Lower lobe of right lung (tissue), 2 donors: ENCODE measurements around the gene ZDHHC8. TPM values are rescaled to one million over a fixed set of nuclear protein-coding genes. Genes with fewer than 3 reads are reported as not detected.

Source experiments
- ATAC-seq, 2 donors: fragments of 200-7000 bp; cut with Tn5 transposase; one replicate each; pipeline ENCODE4 v1.9.1; 2020 to 2022; ENCODE audit warnings: mild to moderate bottlenecking in 2 of 2, moderate library complexity in 2 of 2
- DNase-seq: peaks from one replicate; pipeline ENCODE4 v3.0.0-alpha.2; 2020
- H3K27ac ChIP-seq: fragments of 200-600 bp; one replicate; pipeline ENCODE4 v1.8.0; 2022
- H3K27me3 ChIP-seq: fragments of 200-600 bp; one replicate; pipeline ENCODE4 v1.8.0; 2022; ENCODE audit warnings: low read depth
- H3K36me3 ChIP-seq: fragments of 200-600 bp; one replicate; pipeline ENCODE4 v1.8.0; 2022; ENCODE audit warnings: mild to moderate bottlenecking
- H3K4me1 ChIP-seq: fragments of 200-600 bp; one replicate; pipeline ENCODE4 v1.8.0; 2022
- H3K4me3 ChIP-seq: fragments of 200-600 bp; one replicate; pipeline ENCODE4 v1.8.0; 2022; ENCODE audit warnings: mild to moderate bottlenecking
- H3K9me3 ChIP-seq: fragments of 200-600 bp; one replicate; pipeline ENCODE4 v1.8.0; 2022
- intact Hi-C: fragments of 100-400 bp; cut with DNase I; formaldehyde crosslinking; loops from one replicate; pipeline ENCODE4 v1.11.0; 2022
- total RNA-seq: library from RNA; stranded (reverse); fragmentation: NEBNext Ultra II Directional; extraction: Animal tissue kit (Norgen Biotek cat#: 25700); gene quantifications from one replicate; pipeline ENCODE4 v1.2.1, GENCODE V29; 2021
- TF ChIP-seq, protein P1 (sequence below): fragments of 200-600 bp; IDR thresholded peaks from one replicate; pipeline ENCODE4 v1.8.0; 2022; ENCODE audit warnings: antibody characterized with exemption, mild to moderate bottlenecking
- donor health status: DM: no; HTN: yes; CAD: no; lungs with severe emphysema.

ZDHHC8 gene
- total RNA-seq, 1 donor from 2014 or later: 77.2 TPM

DNA sequence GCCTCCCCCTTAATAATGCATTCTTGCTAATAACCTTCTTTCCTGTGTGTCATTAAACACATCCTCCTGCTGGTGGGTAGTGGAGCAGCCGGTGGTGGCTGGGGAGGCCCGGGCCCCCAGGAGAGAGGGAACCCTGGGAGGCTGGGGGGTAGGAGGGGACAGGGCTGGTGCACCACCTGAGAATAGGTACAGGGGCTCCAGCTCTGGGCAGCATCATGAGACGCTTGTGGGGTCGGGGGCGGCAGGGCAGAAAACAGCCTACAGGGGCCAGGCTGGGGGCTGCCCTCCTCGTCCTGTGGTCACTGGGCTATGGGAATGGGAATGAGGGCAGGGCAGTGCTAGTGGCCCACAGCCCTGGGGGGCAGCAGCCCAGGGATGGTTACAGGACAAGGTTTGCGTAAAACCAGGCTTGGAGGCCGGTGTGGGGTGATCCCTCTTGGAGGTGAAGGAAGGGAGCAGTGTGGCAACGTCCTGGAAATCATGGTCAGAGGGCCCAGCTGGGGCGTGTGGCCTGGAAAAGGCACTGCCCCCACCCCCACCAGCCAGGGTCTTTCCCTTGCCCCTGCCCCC is 37.7 kb downstream of the ZDHHC8 start:
- Histone ChIP-seq H3K4me3 (no peak overlapping the region), H3K36me3 (no peaks in the 10 kb centered on the region), H3K9me3 (no peaks in the 10 kb centered on the region), H3K4me1 (no peaks in the 10 kb centered on the region), H3K27ac (no peak overlapping the region), H3K27me3 (no peaks in the 10 kb centered on the region)
- intact Hi-C loops: loop anchor here (10.0 kb wide), 1 partner anchor 95 kb away; the partner anchor contains the start of gene RTN4R
- TF ChIP-seq, protein P1, sequence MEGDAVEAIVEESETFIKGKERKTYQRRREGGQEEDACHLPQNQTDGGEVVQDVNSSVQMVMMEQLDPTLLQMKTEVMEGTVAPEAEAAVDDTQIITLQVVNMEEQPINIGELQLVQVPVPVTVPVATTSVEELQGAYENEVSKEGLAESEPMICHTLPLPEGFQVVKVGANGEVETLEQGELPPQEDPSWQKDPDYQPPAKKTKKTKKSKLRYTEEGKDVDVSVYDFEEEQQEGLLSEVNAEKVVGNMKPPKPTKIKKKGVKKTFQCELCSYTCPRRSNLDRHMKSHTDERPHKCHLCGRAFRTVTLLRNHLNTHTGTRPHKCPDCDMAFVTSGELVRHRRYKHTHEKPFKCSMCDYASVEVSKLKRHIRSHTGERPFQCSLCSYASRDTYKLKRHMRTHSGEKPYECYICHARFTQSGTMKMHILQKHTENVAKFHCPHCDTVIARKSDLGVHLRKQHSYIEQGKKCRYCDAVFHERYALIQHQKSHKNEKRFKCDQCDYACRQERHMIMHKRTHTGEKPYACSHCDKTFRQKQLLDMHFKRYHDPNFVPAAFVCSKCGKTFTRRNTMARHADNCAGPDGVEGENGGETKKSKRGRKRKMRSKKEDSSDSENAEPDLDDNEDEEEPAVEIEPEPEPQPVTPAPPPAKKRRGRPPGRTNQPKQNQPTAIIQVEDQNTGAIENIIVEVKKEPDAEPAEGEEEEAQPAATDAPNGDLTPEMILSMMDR: no peak
- no peak for DNase-seq
- ATAC-seq: no peak

DNA sequence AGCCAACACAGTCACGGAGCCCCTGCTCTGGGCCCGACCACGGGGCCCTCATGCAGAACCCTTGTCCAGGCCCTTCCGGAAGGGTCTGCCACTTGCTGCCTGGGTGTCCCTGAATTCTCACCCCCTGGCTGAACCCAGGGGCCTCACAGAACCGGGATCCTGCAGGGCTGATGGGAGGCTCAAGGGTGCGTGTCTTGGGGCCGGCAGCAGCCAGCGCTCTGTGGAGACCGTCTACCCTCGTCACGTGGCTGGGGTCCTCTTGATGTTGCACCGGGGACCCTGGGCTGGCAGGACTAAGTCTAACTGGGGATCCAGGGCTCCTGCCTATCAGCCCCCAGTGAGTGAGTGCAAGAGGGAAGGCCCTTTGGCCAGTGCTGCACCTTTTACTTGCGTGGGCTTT is 38.6 kb downstream of the ZDHHC8 start:
- H3K9me3 ChIP-seq: no peaks in the 10 kb centered on the region
- TF ChIP-seq, protein P1: no peak
- no peaks in the 10 kb centered on the region for H3K27me3 ChIP-seq
- intact Hi-C loops: no loop called here
- H3K27ac ChIP-seq: no peak overlapping the region
- ATAC-seq (no peak), DNase-seq (no peak)
- H3K4me1 ChIP-seq: no peaks in the 10 kb centered on the region
- no peaks in the 10 kb centered on the region for H3K36me3 ChIP-seq
- no peak overlapping the region for H3K4me3 ChIP-seq

DNA sequence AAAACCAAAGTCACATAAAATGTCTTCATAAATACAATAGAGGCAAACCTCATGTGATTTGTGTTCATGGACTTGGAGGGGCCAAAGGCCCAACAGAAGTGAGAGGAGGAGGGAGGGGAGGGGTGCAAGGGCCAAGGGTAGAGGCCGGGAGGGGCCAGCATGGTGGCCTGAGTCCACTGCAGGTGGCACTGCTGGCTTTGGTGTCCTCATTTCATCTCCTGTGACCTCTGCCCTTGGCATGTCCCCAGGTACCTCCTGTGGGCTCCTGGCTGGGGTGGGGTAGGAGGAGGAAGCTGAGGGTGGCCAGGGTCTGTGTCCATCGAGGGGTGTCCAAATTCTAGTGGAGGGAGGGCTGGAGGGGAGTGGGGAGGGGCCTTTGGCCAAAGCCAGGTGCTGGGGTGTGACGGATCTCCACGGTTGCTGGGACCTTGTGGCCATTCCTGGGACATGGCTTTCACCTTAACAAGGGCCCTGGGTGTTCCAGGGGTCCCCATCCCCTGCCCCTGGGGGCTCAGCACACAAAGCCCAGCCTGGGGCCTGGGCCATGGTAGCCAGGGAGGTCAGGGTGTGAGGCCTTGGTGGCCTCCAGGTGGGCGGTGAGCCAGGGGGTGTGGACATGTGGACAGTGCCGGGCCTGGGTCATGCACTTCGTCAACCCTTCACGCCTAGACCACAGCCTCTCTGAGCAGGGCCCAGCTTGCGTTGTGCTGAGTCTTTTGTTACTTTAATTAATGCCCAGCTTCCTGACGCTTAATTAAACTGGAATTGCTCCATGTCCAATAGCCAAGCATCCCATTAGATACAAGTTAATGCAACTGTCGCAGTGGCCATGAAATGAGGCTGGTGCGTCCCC is 39.9 kb downstream of the ZDHHC8 start:
- Histone ChIP-seq H3K4me1 (no peaks in the 10 kb centered on the region), H3K9me3 (no peaks in the 10 kb centered on the region), H3K36me3 (no peaks in the 10 kb centered on the region), H3K27ac (no peak overlapping the region), H3K4me3 (no peak overlapping the region), H3K27me3 (no peaks in the 10 kb centered on the region)
- TF ChIP-seq, protein P1: no peak
- ATAC-seq (no peak), DNase-seq (no peak)
- intact Hi-C loops: no loop called here

DNA sequence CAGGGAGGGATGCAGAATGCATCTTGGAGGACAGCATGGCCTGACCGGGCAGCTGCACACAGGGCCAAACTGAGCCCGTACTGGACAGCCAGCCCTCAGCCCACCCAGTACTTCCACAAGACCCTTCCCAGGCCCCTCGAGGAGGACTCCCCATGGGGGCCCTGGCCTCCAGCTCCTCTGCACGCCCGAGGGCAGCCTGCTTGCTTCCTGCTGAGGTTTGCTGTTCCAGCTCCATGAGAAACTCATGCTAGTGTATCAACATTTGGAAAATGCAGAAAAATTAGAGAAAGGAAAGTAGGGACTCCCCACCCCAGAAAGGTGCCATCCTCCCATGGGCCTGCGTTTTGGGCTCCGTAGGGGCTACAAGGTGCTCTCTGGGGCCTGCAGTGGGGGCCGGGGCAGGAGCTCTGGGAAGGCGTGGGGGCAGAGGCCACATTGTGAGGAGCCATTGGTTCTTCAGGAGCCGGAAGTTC is 40.6 kb downstream of the ZDHHC8 start:
- ATAC-seq (no peak), DNase-seq (no peak)
- H3K9me3 ChIP-seq: no peaks in the 10 kb centered on the region
- intact Hi-C loops: no loop called here
- H3K27ac ChIP-seq: no peak overlapping the region
- H3K27me3 ChIP-seq: no peaks in the 10 kb centered on the region
- H3K4me3 ChIP-seq: no peak overlapping the region
- TF ChIP-seq, protein P1: no peak
- no peaks in the 10 kb centered on the region for H3K36me3 ChIP-seq
- H3K4me1 ChIP-seq: no peaks in the 10 kb centered on the region

DNA sequence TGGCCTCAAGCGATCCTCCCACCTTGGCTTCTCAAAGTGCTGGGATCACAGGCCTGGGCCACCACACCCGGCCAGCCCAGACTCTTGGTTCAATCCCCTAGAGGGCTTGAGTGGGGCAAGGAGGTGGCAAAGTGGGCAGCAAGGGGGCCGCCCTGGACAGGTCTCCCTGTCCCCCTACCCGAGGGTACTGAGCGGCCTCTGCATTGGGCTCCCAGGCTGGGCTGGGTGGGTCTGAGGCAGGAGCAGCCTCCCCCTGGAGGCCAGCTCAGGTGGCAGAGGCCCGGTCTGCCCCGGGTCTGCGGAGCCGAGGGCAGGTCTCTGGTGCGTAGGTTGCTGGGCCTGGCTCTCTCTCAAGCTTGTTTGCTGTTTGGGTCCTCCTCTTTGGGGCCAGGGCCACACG is 41.6 kb downstream of the ZDHHC8 start:
- Histone ChIP-seq H3K9me3 (no peaks in the 10 kb centered on the region), H3K27me3 (no peaks in the 10 kb centered on the region), H3K27ac (no peak overlapping the region), H3K4me1 (no peaks in the 10 kb centered on the region), H3K36me3 (no peaks in the 10 kb centered on the region), H3K4me3 (no peak overlapping the region)
- DNase-seq (no peak), ATAC-seq (no peak)
- intact Hi-C loops: no loop called here
- TF ChIP-seq, protein P1: no peak
